ENCODE measurements around the gene DENND1A.
"Not testable (repeated sequence)": the region's sequence is repeated elsewhere in the genome, so short reads cannot be mapped to it uniquely, and the experiment has no call there.

The DENND1A gene

GRCh38 chr9:123410281-123410910 lies 519.5 kb downstream of the DENND1A start:
- DNase-seq (ENCODE audit: low read depth), result no peak

DNA sequence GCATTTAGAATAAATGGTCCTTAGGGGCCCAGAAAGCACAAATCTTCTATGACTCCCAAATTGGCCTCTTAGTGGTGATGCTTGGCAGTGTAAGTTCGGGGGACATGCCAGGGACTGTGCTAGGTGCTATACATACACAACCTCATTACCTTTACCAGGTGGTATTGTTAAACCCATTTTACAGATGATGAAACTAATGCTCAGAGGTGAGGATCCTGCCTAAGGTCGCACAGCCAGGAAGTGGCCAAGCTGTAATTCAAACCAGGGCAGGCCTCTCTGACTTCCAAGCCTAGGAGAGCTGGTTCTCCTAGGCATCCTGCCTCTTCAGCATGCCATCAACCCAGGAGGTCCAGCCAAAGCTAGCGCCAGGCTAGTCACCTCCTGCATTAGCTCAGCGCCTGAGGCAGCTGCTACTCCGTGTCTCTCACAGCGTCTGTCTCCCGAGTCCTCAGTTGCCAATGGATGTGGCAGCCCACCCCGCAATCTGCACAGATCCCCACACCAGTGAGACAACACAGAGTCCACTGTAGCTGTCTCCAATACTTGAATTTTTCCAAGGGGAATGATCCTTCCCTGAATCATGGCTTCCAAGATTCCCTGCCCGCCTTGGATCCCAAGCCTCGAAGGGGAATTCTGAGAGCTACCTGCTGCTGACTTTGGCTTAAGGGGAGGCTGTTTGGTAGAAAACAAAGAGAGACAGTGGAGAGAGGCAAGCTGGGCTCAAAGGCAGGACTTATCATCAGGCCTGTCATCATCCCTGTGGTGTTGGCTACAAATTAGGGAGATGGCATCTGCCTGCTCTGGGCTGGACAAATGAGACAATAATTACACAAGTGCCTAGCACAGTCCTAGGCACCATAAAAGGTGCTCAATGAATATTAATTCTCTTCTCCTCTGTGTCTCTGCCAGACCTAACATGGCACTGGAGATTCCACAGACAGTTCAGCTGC lies 521.3 kb downstream of the DENND1A start:
- no peak for DNase-seq (ENCODE audit: low read depth)

DNA sequence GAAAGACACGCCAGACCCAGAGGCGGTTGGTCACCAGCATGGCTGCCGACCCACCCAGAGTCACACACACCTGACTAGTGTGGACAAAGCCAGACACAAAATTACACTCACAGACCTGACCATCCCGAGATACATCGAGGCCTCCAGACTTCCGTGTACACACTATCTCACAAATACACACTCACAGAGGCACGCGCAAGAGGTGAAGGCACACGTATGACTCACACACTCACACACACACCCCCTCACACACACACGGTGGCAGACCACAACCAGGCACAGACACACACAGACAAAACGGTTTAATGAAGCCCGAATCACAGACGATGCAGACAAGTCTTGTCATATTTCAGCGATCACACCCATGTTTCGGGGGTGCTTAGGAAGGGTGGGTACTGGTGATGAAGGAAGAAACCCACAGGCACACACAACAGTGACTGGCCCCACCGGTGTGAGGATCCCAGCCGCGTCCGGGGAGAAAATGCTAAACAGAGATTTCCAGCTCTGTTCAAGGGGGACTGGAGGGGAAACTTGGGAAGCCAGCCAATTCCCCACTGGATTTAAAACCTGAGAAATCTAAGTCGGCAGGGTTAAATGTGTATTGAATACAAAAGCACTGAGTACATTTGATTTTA lies 522.6 kb downstream of the DENND1A start:
- peak; percentile 53 for DNase-seq (ENCODE audit: low read depth)

GRCh38 chr9:123406691-123407216 lies 523.2 kb downstream of the DENND1A start:
- peak; percentile 72 for DNase-seq (ENCODE audit: low read depth)

DNA sequence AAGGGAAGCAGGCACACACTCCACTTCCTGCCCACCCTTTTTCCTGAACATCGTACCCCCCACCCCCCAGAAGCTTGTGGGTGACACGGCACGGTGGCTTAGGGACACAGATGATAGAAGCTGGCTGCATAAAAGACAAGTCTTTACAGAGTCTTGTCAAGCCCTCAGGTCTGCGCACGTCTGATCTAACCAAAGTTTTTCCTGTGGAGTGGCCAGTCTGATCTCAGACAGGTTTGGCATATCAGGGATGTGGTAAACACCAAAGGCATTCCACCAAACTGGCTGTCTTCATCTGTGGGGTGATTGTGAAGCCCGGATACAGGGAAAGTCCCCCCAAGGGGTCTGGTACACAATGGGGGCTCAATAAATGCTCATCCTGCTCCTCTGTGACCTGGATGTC lies 523.9 kb downstream of the DENND1A start:
- no peak for DNase-seq (ENCODE audit: low read depth)

DNA sequence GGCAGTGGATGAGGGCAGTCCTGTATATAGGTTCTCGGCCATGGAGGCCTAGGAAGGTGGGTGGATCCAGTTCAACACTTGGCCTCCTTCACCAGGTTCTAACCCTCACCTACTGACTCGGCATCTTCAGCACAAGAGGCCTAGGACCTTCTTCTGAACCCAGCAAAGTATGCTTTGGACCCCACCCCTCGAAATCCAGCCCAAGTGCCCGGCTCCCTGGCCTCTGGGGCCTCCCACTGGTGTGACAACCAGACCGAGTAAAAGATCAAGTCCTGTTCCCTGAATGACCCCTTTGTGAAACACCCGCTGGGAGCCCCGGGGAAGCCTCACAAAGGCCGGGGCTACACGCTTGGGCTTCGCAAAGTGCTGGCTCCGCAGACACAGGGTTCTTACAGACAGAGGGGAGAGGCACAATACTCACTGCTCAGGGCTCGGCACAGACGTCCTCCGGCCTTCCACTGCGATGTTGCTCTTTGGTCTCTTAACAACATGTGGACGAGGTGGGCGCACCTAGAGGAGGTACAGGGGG lies 526.9 kb downstream of the DENND1A start:
- no peak for DNase-seq (ENCODE audit: low read depth)

DNA sequence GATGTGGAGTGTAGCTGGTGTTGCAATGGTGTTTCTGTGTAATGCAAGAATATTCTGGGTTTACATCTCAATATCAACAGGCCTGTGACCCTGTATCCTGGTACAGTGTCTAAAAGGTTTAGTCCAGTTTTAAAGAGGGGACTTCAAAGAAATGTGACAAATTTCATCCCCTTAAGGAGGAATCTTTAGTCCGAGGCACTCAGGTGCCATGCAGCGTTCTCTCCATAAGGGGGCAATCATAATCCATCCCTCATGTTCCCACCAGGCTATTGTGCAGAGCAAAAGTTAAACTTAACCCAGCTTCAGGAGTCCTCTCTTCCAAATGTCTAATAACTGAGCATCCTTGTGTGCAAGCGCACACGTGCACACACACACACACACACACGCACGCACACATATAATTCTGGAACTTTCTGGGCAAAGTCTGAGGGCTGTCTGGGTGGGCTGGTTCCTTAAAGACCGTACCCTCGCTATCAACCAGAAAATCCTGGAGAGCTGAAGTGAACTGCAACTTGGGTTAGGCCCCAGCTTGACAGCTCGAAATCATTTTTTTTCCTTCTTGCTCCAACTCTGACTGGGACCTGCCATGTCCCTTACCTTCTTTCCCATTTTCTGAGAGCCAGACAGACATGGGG lies 527.9 kb downstream of the DENND1A start:
- peak; percentile 40 for DNase-seq (ENCODE audit: low read depth)

- no peak for DNase-seq (ENCODE audit: low read depth)
Observed at GRCh38 chr9:123400926-123401503, 528.9 kb downstream of the DENND1A start.

- DNase-seq (ENCODE audit: low read depth), result no peak
Observed at GRCh38 chr9:123399803-123400378, 530.0 kb downstream of the DENND1A start.

GRCh38 chr9:123398938-123399337 lies 531.0 kb downstream of the DENND1A start:
- not testable (repeated sequence) for DNase-seq (ENCODE audit: low read depth)

GRCh38 chr9:123397975-123398374 lies 532.0 kb downstream of the DENND1A start:
- no peak for DNase-seq (ENCODE audit: low read depth)

DNA sequence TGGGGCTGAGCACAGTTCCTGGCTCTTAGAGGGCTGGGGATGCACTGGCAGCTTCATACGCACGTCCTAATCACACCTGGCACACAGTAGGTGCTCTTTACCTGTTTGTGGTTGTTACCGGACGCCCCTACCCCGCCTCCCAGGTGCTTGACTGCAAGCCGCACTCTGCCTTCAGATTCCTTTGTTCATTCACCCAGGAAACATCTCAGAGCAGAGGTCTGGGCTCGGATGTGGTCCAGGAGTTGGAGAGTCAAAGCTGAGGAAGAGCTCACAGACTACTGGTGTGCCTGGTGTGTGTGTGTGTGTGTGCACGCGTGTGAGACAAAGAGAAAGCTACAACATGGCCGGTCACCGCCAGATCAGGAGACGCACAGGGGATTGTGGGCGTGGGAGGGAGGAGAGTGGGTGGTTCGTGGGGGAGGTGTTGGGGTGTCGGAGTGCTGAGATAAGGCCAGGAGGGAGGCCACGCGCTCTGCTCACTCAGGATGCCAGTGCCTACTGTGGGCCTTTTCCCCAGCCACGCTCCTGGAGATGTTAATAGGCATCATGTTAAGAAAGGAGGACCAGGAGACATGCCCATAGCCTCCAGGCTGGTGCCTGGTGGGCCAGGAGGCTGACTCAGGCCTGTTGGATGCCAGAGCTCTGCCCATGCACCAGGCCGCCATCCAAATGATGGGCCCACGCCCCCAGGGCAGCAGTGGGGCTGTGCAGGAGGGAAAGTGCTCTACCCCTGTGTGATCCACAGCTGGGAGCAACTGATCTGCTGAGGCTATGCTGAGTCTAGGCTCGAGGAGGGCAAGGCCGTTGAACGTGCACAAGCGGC lies 534.0 kb downstream of the DENND1A start:
- DNase-seq (ENCODE audit: low read depth), result peak; percentile 38

DNA sequence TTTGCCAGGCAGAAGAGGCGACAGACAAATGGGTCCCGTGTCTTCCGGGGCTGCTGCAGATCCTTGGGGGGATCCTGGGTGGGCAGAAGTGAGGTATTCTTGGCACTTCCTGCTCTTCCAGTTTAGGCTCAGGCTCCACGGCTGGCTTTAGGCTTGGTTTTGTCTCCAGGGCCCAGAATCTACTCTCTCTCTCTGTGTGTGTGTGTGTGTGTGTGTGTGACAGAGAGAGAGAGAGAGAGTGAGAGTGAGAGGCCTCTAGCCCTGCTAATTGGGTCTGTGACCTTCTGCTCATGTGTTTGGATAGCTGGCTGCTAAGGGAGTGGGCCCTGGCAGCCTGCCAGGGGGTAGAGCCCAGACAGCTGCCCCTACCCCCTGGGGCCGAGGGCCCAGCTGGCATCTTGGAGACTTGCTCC lies 534.6 kb downstream of the DENND1A start:
- no peak for DNase-seq (ENCODE audit: low read depth)

DNA sequence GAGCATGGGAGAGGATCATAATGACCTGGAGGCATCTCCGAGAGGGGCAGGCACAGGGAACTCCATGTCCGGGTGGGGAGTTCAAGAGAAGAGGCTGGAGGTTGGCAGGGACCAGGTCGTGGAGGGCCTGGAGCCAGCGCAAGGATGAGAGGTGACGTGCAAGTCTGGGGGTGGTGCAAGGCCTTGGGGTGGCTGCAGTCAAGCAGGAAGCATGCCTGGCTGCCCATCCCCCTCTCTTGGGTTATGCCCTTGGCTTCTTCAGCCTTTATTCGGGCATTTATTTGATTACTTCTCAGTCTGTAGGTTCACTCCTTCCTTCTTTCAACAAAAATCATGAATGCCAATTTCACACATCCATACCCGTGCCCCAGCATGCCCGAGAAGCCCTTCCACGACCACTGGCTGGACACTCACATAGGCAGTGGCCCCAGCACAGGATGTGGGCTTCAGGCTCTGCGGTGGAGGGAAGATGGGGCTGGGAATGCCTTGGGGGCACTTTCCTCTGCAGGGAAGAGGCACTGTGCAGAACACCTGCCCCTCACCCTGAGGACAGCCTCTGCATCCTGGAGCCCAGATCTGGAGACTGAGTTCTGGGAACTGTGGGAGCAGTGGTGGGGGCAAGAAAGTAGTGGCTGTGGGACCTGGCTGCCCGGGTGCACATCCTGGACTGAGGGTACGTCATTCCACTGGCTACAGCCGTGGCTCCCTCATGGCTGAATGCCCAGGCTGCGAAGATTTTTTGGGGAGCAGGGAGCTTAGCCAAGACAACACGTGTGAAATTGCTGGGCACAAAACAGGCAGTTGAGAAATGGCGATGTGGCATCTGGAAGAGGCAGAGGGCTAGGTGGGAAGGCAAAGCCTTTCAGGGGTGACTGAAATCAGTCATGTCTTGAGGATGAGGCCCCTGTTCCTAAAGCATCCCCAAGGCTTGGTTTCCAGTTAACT lies 535.4 kb downstream of the DENND1A start:
- no peak for DNase-seq (ENCODE audit: low read depth)

DNA sequence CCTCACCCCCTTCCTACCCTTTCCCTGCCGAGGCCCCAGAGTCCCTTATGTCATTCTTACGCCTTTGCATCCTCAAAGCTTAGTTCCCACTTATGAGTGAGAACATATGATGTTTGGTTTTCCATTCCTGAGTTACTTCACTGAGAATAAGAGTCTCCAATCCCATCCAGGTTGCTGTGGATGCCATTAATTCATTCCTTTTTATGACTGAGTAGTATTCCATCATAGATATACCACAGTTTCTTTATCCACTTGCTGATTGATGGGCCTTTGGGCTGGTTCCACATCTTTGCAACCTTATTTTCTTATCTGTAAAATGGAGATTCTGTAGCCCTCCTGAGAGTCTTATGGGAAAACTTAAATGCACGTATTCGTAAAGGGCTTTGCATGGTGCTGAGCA lies 537.1 kb downstream of the DENND1A start:
- no peak for DNase-seq (ENCODE audit: low read depth)

GRCh38 chr9:123391946-123392345 lies 538.0 kb downstream of the DENND1A start:
- no peak for DNase-seq (ENCODE audit: low read depth)

GRCh38 chr9:123391233-123391632 lies 538.7 kb downstream of the DENND1A start:
- no peak for DNase-seq (ENCODE audit: low read depth)

DNA sequence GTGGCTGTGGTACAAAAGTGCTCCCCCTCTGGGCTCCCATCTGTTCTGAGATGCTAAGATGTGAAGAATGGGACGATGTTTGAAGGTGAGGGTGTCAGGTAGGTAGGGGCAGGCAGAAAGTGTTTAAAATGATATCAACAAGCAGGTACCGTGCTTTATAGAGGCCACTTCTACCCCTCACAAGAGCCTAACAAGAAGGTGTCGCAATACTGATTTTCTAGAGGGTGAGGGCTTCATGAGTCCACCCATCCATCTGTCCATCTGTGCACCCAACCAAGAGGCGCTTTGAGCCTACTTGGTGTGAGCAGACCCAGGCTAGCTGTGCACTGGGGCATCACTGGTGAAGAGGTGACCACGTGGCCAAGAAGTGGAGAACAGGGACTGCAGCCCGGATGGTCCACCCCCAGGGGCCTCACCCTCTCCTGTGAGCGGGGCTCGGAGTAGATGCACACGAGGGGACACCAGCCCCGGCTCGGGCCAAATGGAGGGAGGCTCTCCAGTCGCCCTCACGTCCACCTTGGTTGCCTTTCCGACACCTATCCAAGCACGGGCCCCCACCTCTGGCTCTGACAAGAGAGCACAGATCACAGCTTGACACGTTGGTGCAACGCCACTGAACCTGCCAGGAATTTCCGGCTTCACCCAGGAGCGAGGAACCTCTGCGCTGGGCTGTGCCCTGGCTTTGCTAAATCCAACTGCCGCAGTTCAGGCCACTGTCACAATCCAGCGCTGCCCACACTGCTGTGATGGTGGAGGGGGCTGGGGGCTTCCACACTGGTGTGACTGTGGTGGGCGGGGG lies 539.4 kb downstream of the DENND1A start:
- DNase-seq (ENCODE audit: low read depth), result no peak

All from amniotic epithelial cell (primary cell).